ENCODE results near the gene BRINP3.

GRCh38 chr1:190327271-190327670 lies 150.4 kb downstream of the BRINP3 start:
- TF ChIP-seq CTCF (IDR thresholded peaks at IDR 0.05) = no peak
- no peak for TF ChIP-seq POLR2A (IDR thresholded peaks at IDR 0.05)

All from transverse colon (tissue), 3 donors.